Anterior cingulate cortex (tissue), 58 donors: ENCODE results near the gene AMER1.
A peak's percentile ranks its signal among the peaks of the same experiment; 100 is the strongest.

ENCODE experiments used
- DNase-seq, 58 donors: peaks; one replicate each; lab custom pipeline; 2025; lab: John Stamatoyannopoulos, UW

Gene AMER1

GRCh38 chrX:64186974-64187761, 18.3 kb downstream of the AMER1 start:
- DNase-seq = no peak

GRCh38 chrX:64184396-64184795, 21.1 kb downstream of the AMER1 start:
- DNase-seq = no peak

GRCh38 chrX:64182208-64182607, 23.3 kb downstream of the AMER1 start:
- DNase-seq = no peak

- peak in 1 of 58 donors; percentile 0 for DNase-seq
Measured at GRCh38 chrX:64176876-64177275, 28.6 kb downstream of the AMER1 start.

- DNase-seq = no peak
Measured at GRCh38 chrX:64169988-64170387, 35.5 kb downstream of the AMER1 start.

GRCh38 chrX:64152857-64153256, 52.7 kb downstream of the AMER1 start:
- no peak for DNase-seq

- DNase-seq = no peak
Measured at GRCh38 chrX:64151911-64152310, 53.6 kb downstream of the AMER1 start.

GRCh38 chrX:64150775-64151174, 54.7 kb downstream of the AMER1 start:
- no peak for DNase-seq
